ENCODE measurements around the gene GRIP1.

DNA sequence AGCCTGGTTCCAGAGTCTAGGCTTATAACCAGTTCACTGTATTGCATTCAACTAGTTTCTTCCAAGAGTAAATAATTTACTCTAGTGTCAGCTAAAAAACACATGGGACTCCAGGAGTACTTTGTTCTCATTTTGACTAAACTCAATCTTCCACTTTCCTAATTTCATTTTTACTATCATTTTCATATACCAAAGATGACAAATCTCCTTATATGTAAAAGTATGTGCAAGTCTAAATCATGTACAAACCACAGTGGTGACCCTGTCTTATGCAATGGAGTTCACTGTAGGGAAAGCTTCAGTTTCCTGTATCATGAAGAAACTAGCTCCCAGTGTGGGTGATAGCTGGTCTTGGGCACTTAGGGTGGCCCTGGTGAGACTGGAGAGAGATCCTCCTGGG, 225.0 kb downstream of the GRIP1 start:
- TF ChIP-seq, protein P1, sequence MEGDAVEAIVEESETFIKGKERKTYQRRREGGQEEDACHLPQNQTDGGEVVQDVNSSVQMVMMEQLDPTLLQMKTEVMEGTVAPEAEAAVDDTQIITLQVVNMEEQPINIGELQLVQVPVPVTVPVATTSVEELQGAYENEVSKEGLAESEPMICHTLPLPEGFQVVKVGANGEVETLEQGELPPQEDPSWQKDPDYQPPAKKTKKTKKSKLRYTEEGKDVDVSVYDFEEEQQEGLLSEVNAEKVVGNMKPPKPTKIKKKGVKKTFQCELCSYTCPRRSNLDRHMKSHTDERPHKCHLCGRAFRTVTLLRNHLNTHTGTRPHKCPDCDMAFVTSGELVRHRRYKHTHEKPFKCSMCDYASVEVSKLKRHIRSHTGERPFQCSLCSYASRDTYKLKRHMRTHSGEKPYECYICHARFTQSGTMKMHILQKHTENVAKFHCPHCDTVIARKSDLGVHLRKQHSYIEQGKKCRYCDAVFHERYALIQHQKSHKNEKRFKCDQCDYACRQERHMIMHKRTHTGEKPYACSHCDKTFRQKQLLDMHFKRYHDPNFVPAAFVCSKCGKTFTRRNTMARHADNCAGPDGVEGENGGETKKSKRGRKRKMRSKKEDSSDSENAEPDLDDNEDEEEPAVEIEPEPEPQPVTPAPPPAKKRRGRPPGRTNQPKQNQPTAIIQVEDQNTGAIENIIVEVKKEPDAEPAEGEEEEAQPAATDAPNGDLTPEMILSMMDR (IDR thresholded peaks at IDR 0.05; ENCODE audit: insufficient read depth, low read length), result no peak
- TF ChIP-seq POLR2AphosphoS5 (IDR thresholded peaks at IDR 0.05; ENCODE audit: low read depth) (no peak), GABPA (IDR thresholded peaks at IDR 0.05; ENCODE audit: low read depth) (no peak), SPI1 (IDR thresholded peaks at IDR 0.05; ENCODE audit: borderline replicate concordance, low read depth) (no peak)
- TF ChIP-seq, protein P2, sequence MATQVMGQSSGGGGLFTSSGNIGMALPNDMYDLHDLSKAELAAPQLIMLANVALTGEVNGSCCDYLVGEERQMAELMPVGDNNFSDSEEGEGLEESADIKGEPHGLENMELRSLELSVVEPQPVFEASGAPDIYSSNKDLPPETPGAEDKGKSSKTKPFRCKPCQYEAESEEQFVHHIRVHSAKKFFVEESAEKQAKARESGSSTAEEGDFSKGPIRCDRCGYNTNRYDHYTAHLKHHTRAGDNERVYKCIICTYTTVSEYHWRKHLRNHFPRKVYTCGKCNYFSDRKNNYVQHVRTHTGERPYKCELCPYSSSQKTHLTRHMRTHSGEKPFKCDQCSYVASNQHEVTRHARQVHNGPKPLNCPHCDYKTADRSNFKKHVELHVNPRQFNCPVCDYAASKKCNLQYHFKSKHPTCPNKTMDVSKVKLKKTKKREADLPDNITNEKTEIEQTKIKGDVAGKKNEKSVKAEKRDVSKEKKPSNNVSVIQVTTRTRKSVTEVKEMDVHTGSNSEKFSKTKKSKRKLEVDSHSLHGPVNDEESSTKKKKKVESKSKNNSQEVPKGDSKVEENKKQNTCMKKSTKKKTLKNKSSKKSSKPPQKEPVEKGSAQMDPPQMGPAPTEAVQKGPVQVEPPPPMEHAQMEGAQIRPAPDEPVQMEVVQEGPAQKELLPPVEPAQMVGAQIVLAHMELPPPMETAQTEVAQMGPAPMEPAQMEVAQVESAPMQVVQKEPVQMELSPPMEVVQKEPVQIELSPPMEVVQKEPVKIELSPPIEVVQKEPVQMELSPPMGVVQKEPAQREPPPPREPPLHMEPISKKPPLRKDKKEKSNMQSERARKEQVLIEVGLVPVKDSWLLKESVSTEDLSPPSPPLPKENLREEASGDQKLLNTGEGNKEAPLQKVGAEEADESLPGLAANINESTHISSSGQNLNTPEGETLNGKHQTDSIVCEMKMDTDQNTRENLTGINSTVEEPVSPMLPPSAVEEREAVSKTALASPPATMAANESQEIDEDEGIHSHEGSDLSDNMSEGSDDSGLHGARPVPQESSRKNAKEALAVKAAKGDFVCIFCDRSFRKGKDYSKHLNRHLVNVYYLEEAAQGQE (IDR thresholded peaks at IDR 0.05; ENCODE audit: insufficient replicate concordance, low read depth), result no peak
